ENCODE data around the gene RGS4. TPM values are rescaled to one million over a fixed set of nuclear protein-coding genes. Genes with fewer than 3 reads are reported as not detected.
A peak's percentile ranks its signal among the peaks of the same experiment; 100 is the strongest.

RGS4 gene
- total and polyA plus RNA-seq, 2 donors (not counting 1 experiment from before 2014, with no cell fraction given) = 63.3 to 80.2 TPM

- Histone ChIP-seq H2AFZ (ENCODE audit: low read length) (no peak overlapping the region), H3K27me3 (ENCODE audit: control insufficient read depth, insufficient read depth, low read length) (no peaks in the 10 kb centered on the region), H3K4me2 (ENCODE audit: extremely low read depth, insufficient read depth, low read length) (no peak overlapping the region), H3K9ac (ENCODE audit: insufficient read depth, low read length) (no peak overlapping the region), H3K79me2 (ENCODE audit: control insufficient read depth, insufficient read depth, low read length) (peaks cover 19% of the 10 kb centered on the region), H4K20me1 (ENCODE audit: control insufficient read depth, extremely low read depth, insufficient read depth, low read length) (no peaks in the 10 kb centered on the region), H3K4me3 (replicated peaks in 1 of 4; ENCODE audit: control extremely low read depth in 1 of 4, insufficient read depth in 1 of 4, low read depth in 3 of 4, low read length in 4 of 4) (no peak overlapping the region), H3K27ac (ENCODE audit: insufficient read depth, low read length) (no peak overlapping the region), H3K9me3 (ENCODE audit: control insufficient read depth, insufficient read depth, low read depth, low read length) (no peaks in the 10 kb centered on the region), H3K4me1 (ENCODE audit: control insufficient read depth, extremely low read depth, insufficient read depth, low read length) (no peaks in the 10 kb centered on the region), H3K36me3 (ENCODE audit: control insufficient read depth, insufficient read depth, low read length) (no peaks in the 10 kb centered on the region)
- TF ChIP-seq EZH2 (IDR thresholded peaks at IDR 0.05; ENCODE audit: low read length, missing control alignments) = no peak
- TF ChIP-seq, protein P1, sequence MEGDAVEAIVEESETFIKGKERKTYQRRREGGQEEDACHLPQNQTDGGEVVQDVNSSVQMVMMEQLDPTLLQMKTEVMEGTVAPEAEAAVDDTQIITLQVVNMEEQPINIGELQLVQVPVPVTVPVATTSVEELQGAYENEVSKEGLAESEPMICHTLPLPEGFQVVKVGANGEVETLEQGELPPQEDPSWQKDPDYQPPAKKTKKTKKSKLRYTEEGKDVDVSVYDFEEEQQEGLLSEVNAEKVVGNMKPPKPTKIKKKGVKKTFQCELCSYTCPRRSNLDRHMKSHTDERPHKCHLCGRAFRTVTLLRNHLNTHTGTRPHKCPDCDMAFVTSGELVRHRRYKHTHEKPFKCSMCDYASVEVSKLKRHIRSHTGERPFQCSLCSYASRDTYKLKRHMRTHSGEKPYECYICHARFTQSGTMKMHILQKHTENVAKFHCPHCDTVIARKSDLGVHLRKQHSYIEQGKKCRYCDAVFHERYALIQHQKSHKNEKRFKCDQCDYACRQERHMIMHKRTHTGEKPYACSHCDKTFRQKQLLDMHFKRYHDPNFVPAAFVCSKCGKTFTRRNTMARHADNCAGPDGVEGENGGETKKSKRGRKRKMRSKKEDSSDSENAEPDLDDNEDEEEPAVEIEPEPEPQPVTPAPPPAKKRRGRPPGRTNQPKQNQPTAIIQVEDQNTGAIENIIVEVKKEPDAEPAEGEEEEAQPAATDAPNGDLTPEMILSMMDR (conservative IDR thresholded peaks at IDR 0.05 in 1 of 2, IDR thresholded peaks at IDR 0.05 in 1 of 2; ENCODE audit: low read depth in 1 of 2, low read length in 2 of 2) = no peak
- no peak for DNase-seq (ENCODE audit: low read depth in 2 of 2)
These were observed 2.5 kb upstream of the RGS4 start for GRCh38 chr1:163066686-163067085.

- H3K9me3 ChIP-seq (ENCODE audit: control insufficient read depth, insufficient read depth, low read depth, low read length) = no peaks in the 10 kb centered on the region
- no peaks in the 10 kb centered on the region for H3K27me3 ChIP-seq (ENCODE audit: control insufficient read depth, insufficient read depth, low read length)
- peak overlapping the region; percentile 2 for H2AFZ ChIP-seq (ENCODE audit: low read length)
- peak overlapping the region; percentile 30 for H3K27ac ChIP-seq (ENCODE audit: insufficient read depth, low read length)
- DNase-seq (ENCODE audit: low read depth in 2 of 2) = peak in 1 of 2 donors; percentile 60
- H3K4me3 ChIP-seq (replicated peaks in 1 of 4; ENCODE audit: control extremely low read depth in 1 of 4, insufficient read depth in 1 of 4, low read depth in 3 of 4, low read length in 4 of 4) = peak overlapping the region; percentile 36 to 94 (median 62)
- H4K20me1 ChIP-seq (ENCODE audit: control insufficient read depth, extremely low read depth, insufficient read depth, low read length) = no peaks in the 10 kb centered on the region
- H3K79me2 ChIP-seq (ENCODE audit: control insufficient read depth, insufficient read depth, low read length) = peaks cover 19% of the 10 kb centered on the region
- peaks cover 3% of the 10 kb centered on the region for H3K36me3 ChIP-seq (ENCODE audit: control insufficient read depth, insufficient read depth, low read length)
- no peak for TF ChIP-seq EZH2 (IDR thresholded peaks at IDR 0.05; ENCODE audit: low read length, missing control alignments)
- TF ChIP-seq, protein P1 (conservative IDR thresholded peaks at IDR 0.05 in 1 of 2, IDR thresholded peaks at IDR 0.05 in 1 of 2; ENCODE audit: low read depth in 1 of 2, low read length in 2 of 2) = no peak
- no peak overlapping the region for H3K9ac ChIP-seq (ENCODE audit: insufficient read depth, low read length)
- peak overlapping the region; percentile 73 for H3K4me2 ChIP-seq (ENCODE audit: extremely low read depth, insufficient read depth, low read length)
- no peaks in the 10 kb centered on the region for H3K4me1 ChIP-seq (ENCODE audit: control insufficient read depth, extremely low read depth, insufficient read depth, low read length)
These were observed 445 bp upstream of the RGS4 start for GRCh38 chr1:163068716-163069115.

DNA sequence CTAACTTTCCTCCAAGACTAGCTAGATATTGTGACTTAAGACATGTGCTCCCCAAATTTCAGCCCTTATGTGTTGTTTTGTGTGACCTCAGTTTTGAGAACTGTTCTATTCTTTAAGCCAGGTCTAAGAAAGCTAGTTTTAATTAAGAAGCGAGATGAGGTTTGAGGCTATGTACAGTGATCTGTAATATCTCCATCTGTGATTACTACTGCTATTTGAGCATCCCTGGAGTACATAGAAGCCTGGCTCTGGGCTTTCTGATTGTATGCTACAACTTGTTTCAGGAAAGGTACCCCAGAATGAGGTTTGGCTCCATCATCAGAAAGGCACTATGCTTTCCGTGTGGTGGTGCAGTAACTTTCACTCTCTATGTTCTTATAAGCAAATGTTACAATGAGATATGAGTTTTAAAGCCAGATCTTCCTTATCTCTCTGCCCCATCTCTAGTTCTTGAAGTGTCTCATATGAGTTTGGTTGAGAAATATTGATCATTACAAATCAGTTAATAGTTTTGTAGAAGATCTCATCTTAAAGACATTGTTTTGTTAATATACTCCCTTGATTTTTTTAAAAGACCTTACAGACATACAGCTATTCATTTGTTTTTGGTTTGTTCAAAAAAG, 605 bp downstream of the RGS4 start:
- H3K27ac ChIP-seq (ENCODE audit: insufficient read depth, low read length) = peak overlapping the region; percentile 55
- no peak for DNase-seq (ENCODE audit: low read depth in 2 of 2)
- H2AFZ ChIP-seq (ENCODE audit: low read length) = peak overlapping the region; percentile 23
- peak overlapping the region; percentile 88 for H3K4me2 ChIP-seq (ENCODE audit: extremely low read depth, insufficient read depth, low read length)
- H3K27me3 ChIP-seq (ENCODE audit: control insufficient read depth, insufficient read depth, low read length) = no peaks in the 10 kb centered on the region
- H3K4me1 ChIP-seq (ENCODE audit: control insufficient read depth, extremely low read depth, insufficient read depth, low read length) = no peaks in the 10 kb centered on the region
- TF ChIP-seq, protein P1 (conservative IDR thresholded peaks at IDR 0.05 in 1 of 2, IDR thresholded peaks at IDR 0.05 in 1 of 2; ENCODE audit: low read depth in 1 of 2, low read length in 2 of 2) = no peak
- TF ChIP-seq EZH2 (IDR thresholded peaks at IDR 0.05; ENCODE audit: low read length, missing control alignments) = no peak
- no peak overlapping the region for H3K9ac ChIP-seq (ENCODE audit: insufficient read depth, low read length)
- no peaks in the 10 kb centered on the region for H4K20me1 ChIP-seq (ENCODE audit: control insufficient read depth, extremely low read depth, insufficient read depth, low read length)
- peaks cover 5% of the 10 kb centered on the region for H3K36me3 ChIP-seq (ENCODE audit: control insufficient read depth, insufficient read depth, low read length)
- no peaks in the 10 kb centered on the region for H3K9me3 ChIP-seq (ENCODE audit: control insufficient read depth, insufficient read depth, low read depth, low read length)
- H3K4me3 ChIP-seq (replicated peaks in 1 of 4; ENCODE audit: control extremely low read depth in 1 of 4, insufficient read depth in 1 of 4, low read depth in 3 of 4, low read length in 4 of 4) = peak overlapping the region; percentile 59 to 94 (median 69)
- H3K79me2 ChIP-seq (ENCODE audit: control insufficient read depth, insufficient read depth, low read length) = peaks cover 19% of the 10 kb centered on the region
